ENCODE results near the gene CTU2. TPM values are rescaled to one million over a fixed set of nuclear protein-coding genes. Genes with fewer than 3 reads are reported as not detected.

The CTU2 gene
- total and polyA plus RNA-seq, 9 of the 15 experiments (the other 6 are each of a cell fraction or from before 2014, with no cell fraction given): 1.3 to 105 (median 23.2) TPM

DNA sequence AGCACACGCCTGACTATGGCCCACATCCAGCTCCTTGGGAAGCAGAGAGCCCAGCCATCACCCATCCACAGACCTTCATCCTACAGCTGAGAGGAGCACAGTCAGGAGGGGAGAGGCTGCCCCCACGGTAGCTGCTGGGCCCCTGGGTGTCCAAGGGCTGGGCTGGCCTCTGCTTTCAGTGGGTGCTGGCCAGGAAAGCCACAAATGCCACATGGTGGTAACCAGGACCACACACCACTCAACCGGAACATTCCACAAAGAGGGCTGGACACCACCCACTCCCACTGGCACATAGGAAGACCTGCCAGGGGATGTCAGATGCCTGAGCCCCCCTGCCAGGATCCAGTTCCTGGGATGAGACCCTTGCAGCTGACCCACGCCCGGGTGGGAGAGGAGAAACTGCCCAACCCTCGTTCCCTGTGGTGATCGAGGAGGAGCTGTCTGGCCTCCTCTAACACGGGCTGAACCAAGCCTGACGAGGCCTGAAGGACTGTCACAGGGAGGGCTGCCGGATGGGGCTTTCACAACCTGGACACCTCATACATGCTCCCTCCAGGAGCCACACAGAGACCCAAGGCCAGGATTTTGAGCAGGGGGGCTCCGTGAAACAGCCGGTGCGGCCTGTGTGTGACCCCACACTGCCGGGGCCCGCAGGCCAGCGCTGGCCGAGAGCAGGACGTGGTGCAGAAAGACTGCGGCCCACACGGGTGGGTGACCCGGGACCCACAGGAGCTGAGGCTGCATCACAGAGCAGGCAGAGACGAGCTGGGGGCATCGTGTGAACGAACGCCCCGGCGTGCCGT is 48.0 kb downstream of the CTU2 start:
- H3K4me1 ChIP-seq (replicated peaks in 1 of 2; ENCODE audit: control insufficient read depth in 2 of 2, insufficient read depth in 2 of 2, low read length in 2 of 2): peaks cover 6 to 82% of the 10 kb centered on the region in 2 experiments; a peak in 4 of 5 replicates
- 94% methylated on average over 26 of the region's 28 CpGs for WGBS (ENCODE audit: insufficient coverage, low coverage, missing lambda C conversion rate)

More for the DNA sequence above, 48.0 kb downstream of the CTU2 start:
- in situ Hi-C loops (cut with MboI) (no loop called here), intact Hi-C loops (cut with micrococcal nuclease) (no loop called here)
- no peak overlapping the region for H3K4me3 ChIP-seq
- no peak for DNase-seq (ENCODE audit: extremely low read depth in 1 of 4, low spot score in 3 of 4)
- H3K9ac ChIP-seq (ENCODE audit: insufficient read depth in 1 of 2, low read depth in 2 of 2, low read length in 2 of 2): peak overlapping the region in 1 of 2 experiments; percentile 84; a peak in 2 of 4 replicates
- peaks cover 87% of the 10 kb centered on the region for H3K79me2 ChIP-seq (ENCODE audit: control insufficient read depth, insufficient read depth, low read length)
- ATAC-seq: no peak
- H3K27ac ChIP-seq (ENCODE audit: extremely low read depth, low read depth, low read length): no peak overlapping the region
- peaks cover 90% of the 10 kb centered on the region; the same call in 2 of the 3 replicates for H3K36me3 ChIP-seq (ENCODE audit: control insufficient read depth, insufficient read depth, low read length)
- H3K4me2 ChIP-seq (ENCODE audit: insufficient read depth, low read length): no peak overlapping the region
- H3K9me3 ChIP-seq (replicated peaks; ENCODE audit: control insufficient read depth, insufficient read depth, low read depth, low read length): no peaks in the 10 kb centered on the region
- no peaks in the 10 kb centered on the region for H3K27me3 ChIP-seq (ENCODE audit: control insufficient read depth in 2 of 2, insufficient read depth in 2 of 2, low read length in 2 of 2)
- no peak overlapping the region for H2AFZ ChIP-seq (ENCODE audit: low read depth, low read length)
- CTCF ChIA-PET (ENCODE audit: low intra/inter-chr PET ratio): interaction anchor here (0.6 to 0.7 kb wide), 2 partner anchors 11 to 16 kb away, joined by 3 to 4 read pairs; no protein-coding TSS in a partner anchor
- no peak for TF ChIP-seq HDAC1 (IDR thresholded peaks at IDR 0.05)
- TF ChIP-seq ZNF707 (CRISPR knock-in tag; conservative IDR thresholded peaks at IDR 0.05): no peak
- no peak for TF ChIP-seq PHF8 (IDR thresholded peaks at IDR 0.05; ENCODE audit: borderline replicate concordance, low read length)
- no peak for TF ChIP-seq L3MBTL2 (IDR thresholded peaks at IDR 0.05)
- TF ChIP-seq GTF2F1 (IDR thresholded peaks at IDR 0.05; ENCODE audit: low read depth, low read length): no peak
- TF ChIP-seq, protein P1, sequence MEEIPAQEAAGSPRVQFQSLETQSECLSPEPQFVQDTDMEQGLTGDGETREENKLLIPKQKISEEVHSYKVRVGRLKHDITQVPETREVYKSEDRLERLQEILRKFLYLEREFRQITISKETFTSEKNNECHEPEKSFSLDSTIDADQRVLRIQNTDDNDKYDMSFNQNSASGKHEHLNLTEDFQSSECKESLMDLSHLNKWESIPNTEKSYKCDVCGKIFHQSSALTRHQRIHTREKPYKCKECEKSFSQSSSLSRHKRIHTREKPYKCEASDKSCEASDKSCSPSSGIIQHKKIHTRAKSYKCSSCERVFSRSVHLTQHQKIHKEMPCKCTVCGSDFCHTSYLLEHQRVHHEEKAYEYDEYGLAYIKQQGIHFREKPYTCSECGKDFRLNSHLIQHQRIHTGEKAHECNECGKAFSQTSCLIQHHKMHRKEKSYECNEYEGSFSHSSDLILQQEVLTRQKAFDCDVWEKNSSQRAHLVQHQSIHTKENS (CRISPR knock-in tag; IDR thresholded peaks at IDR 0.05): no peak
- TF ChIP-seq POLR2G (IDR thresholded peaks at IDR 0.05; ENCODE audit: low read depth, low read length): peak; percentile 58
- no peak for TF ChIP-seq KDM2B (CRISPR knock-in tag; IDR thresholded peaks at IDR 0.05)
- TF ChIP-seq TCF3 (CRISPR knock-in tag; IDR thresholded peaks at IDR 0.05): no peak
- no peak for TF ChIP-seq ESRRB (CRISPR knock-in tag; IDR thresholded peaks at IDR 0.05; ENCODE audit: borderline replicate concordance)
- TF ChIP-seq NEUROD1 (IDR thresholded peaks at IDR 0.05; ENCODE audit: borderline replicate concordance, low read depth, low read length, partially characterized antibody): no peak
- no peak for TF ChIP-seq KDM5B (IDR thresholded peaks at IDR 0.05; ENCODE audit: insufficient replicate concordance, low read depth, low read length)
- no peak for TF ChIP-seq ZNF699 (CRISPR knock-in tag; IDR thresholded peaks at IDR 0.05; ENCODE audit: insufficient replicate concordance)
- TF ChIP-seq FIP1L1 (IDR thresholded peaks at IDR 0.05; ENCODE audit: low read depth, low read length, poor library complexity, severe bottlenecking): peak; percentile 15
- TF ChIP-seq BCOR (IDR thresholded peaks at IDR 0.05): no peak
- POLR2A ChIA-PET: interaction anchor here (0.5 to 8.9 kb wide), 8 partner anchors 9 to 507 kb away, joined by 3 to 102 read pairs (median 4); no protein-coding TSS in a partner anchor
- peaks cover 54% of the 10 kb centered on the region for H4K20me1 ChIP-seq (replicated peaks; ENCODE audit: control insufficient read depth, insufficient read depth, low read length)
- peaks cover 20% of the 10 kb centered on the region for H3K9me1 ChIP-seq (ENCODE audit: control insufficient read depth, insufficient read depth, low read length)
- BruUV-seq (replicated peaks): no TSS peak
- FAIRE-seq: no peak
